Measurements from ENCODE around the gene TECPR1.
"Not testable (repeated sequence)": the region's sequence is repeated elsewhere in the genome, so short reads cannot be mapped to it uniquely, and the experiment has no call there.

The TECPR1 gene

GRCh38 chr7:98223898-98224700, 27.9 kb downstream of the TECPR1 start:
- no peak for DNase-seq

GRCh38 chr7:98223351-98223897, 28.6 kb downstream of the TECPR1 start:
- no peak for DNase-seq

GRCh38 chr7:98222533-98223195, 29.4 kb downstream of the TECPR1 start:
- DNase-seq, result no peak

- DNase-seq, result no peak
These were observed 30.2 kb downstream of the TECPR1 start for GRCh38 chr7:98221611-98222532.

- not testable (repeated sequence) for DNase-seq
These were observed 32.6 kb downstream of the TECPR1 start for GRCh38 chr7:98219382-98219781.

GRCh38 chr7:98217623-98218582, 34.1 kb downstream of the TECPR1 start:
- peak; percentile 21 for DNase-seq

GRCh38 chr7:98216941-98217622, 35.0 kb downstream of the TECPR1 start:
- no peak for DNase-seq

- DNase-seq, result no peak
These were observed 36.2 kb downstream of the TECPR1 start for GRCh38 chr7:98215561-98216495.

GRCh38 chr7:98214811-98215321, 37.2 kb downstream of the TECPR1 start:
- DNase-seq, result no peak

GRCh38 chr7:98213888-98214810, 37.9 kb downstream of the TECPR1 start:
- no peak for DNase-seq

GRCh38 chr7:98213296-98213887, 38.6 kb downstream of the TECPR1 start:
- DNase-seq, result no peak

GRCh38 chr7:98212532-98213041, 39.4 kb downstream of the TECPR1 start:
- DNase-seq, result no peak

GRCh38 chr7:98211676-98212531, 40.1 kb downstream of the TECPR1 start:
- DNase-seq, result no peak

GRCh38 chr7:98211221-98211675, 40.8 kb downstream of the TECPR1 start, which contains the start of gene BHLHA15:
Gene BHLHA15 (plus strand): TSS chr7:98211439. CDS start chr7:98212310, 871 bp downstream.
- no peak for DNase-seq

- no peak for DNase-seq
These were observed 41.4 kb downstream of the TECPR1 start for GRCh38 chr7:98210513-98211220.

Measured in NCI-H2081 treated with DMSO at 0.1 percent for 48 hours (cell line).